ENCODE results near the gene BTF3L4.

DNA sequence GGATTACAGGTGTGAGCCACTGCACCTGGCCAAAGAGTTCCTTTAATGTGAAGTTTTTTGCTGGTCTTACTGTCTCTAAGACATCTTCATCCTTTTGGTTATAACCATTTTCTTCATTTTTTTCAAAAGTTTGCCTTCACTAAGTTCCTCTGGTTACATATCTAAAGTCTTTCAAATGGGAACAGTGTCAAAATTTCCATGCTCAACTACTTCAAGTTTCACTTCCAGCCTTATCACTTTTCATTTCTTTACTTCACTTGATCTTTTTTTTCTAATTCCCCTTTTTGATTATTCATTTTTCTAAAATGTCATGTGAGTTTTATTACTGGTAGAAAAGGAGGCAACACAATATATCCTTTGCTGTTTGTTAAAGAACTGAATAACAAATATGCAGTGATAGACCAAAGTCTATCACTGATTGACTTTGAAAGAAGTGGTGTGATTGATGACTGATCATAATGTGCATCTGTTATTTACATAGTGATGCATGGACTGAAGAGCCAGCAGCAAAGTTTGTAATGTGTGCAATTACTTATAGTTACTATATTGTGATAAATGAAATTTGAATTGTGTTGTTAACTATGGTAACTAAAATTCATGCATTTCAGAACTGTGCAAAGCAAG is 69.8 kb downstream of the BTF3L4 start:
- TF ChIP-seq KAT7 (CRISPR knock-in tag; IDR thresholded peaks at IDR 0.05; ENCODE audit: borderline replicate concordance) (no peak), CTCF (IDR thresholded peaks at IDR 0.05) (no peak), NFYB (CRISPR knock-in tag; conservative IDR thresholded peaks at IDR 0.05; ENCODE audit: low read depth) (no peak), ARID4B (CRISPR knock-in tag; IDR thresholded peaks at IDR 0.05; ENCODE audit: borderline replicate concordance) (no peak), MAX (CRISPR knock-in tag; IDR thresholded peaks at IDR 0.05) (no peak), ATF2 (CRISPR knock-in tag; IDR thresholded peaks at IDR 0.05; ENCODE audit: borderline replicate concordance, low read depth) (no peak), ZNF121 (CRISPR knock-in tag; IDR thresholded peaks at IDR 0.05) (no peak), GABPB1 (CRISPR knock-in tag; IDR thresholded peaks at IDR 0.05) (no peak)
- TF ChIP-seq, protein P1, sequence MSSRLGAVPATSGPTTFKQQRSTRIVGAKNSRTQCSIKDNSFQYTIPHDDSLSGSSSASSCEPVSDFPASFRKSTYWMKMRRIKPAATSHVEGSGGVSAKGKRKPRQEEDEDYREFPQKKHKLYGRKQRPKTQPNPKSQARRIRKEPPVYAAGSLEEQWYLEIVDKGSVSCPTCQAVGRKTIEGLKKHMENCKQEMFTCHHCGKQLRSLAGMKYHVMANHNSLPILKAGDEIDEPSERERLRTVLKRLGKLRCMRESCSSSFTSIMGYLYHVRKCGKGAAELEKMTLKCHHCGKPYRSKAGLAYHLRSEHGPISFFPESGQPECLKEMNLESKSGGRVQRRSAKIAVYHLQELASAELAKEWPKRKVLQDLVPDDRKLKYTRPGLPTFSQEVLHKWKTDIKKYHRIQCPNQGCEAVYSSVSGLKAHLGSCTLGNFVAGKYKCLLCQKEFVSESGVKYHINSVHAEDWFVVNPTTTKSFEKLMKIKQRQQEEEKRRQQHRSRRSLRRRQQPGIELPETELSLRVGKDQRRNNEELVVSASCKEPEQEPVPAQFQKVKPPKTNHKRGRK (CRISPR knock-in tag; IDR thresholded peaks at IDR 0.05; ENCODE audit: borderline replicate concordance) = no peak
- TF ChIP-seq, protein P2, sequence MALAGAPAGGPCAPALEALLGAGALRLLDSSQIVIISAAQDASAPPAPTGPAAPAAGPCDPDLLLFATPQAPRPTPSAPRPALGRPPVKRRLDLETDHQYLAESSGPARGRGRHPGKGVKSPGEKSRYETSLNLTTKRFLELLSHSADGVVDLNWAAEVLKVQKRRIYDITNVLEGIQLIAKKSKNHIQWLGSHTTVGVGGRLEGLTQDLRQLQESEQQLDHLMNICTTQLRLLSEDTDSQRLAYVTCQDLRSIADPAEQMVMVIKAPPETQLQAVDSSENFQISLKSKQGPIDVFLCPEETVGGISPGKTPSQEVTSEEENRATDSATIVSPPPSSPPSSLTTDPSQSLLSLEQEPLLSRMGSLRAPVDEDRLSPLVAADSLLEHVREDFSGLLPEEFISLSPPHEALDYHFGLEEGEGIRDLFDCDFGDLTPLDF (CRISPR knock-in tag; IDR thresholded peaks at IDR 0.05) = no peak
